Urinary bladder (tissue), 2 donors: ENCODE data around the gene PKP3. TPM values are rescaled to one million over a fixed set of nuclear protein-coding genes. Genes with fewer than 3 reads are reported as not detected.

Source experiments
- polyA plus RNA-seq: library from polyadenylated mRNA; stranded (reverse); fragments of 200-250 nt; gene quantifications from one replicate; pipeline ENCODE4 v1.2.3, GENCODE V29; 2013
- small RNA-seq: library from RNA; depleted of rRNA; stranded (forward); fragments of <200 nt; gene quantifications from one replicate; pipeline ENCODE3, GENCODE V24; 2014
- total RNA-seq: library from RNA; depleted of rRNA; stranded (reverse); fragments of >200 nt; gene quantifications from one replicate; pipeline ENCODE4 v1.2.3, GENCODE V29; 2014
- donor health status: healthy.

Gene PKP3
- total and polyA plus RNA-seq, 2 donors, result 5.2 to 8.4 TPM

Small RNA genes lying within 50 kb of the gene (small RNA-seq; reads per million reads assigned to genes)
- not detected for gene RN7SL838P

Other genes with a start within 250 kb of the PKP3 start
- not detected for gene SCGB1C1, start 201.1 kb upstream of the PKP3 start, total RNA-seq
- gene SCGB1C1, start 201.1 kb upstream of the PKP3 start, polyA plus RNA-seq, result not detected
- gene BET1L, start 186.8 kb upstream of the PKP3 start, total RNA-seq, result 17.7 TPM
- 49.8 TPM for gene BET1L, start 186.8 kb upstream of the PKP3 start, polyA plus RNA-seq
- gene RIC8A, start 186.5 kb upstream of the PKP3 start, total RNA-seq, result 60.2 TPM
- gene RIC8A, start 186.5 kb upstream of the PKP3 start, polyA plus RNA-seq, result 90.8 TPM
- gene SIRT3, start 157.9 kb upstream of the PKP3 start, total RNA-seq, result 7.3 TPM
- 21.7 TPM for gene SIRT3, start 157.9 kb upstream of the PKP3 start, polyA plus RNA-seq
- gene PSMD13, start 157.2 kb upstream of the PKP3 start, total RNA-seq, result 58.5 TPM
- 102 TPM for gene PSMD13, start 157.2 kb upstream of the PKP3 start, polyA plus RNA-seq
- gene NLRP6, start 115.8 kb upstream of the PKP3 start, total RNA-seq, result not detected
- 0.67 TPM for gene NLRP6, start 115.8 kb upstream of the PKP3 start, polyA plus RNA-seq
- gene PGGHG, start 105.1 kb upstream of the PKP3 start, total RNA-seq, result 9.5 TPM
- gene PGGHG, start 105.1 kb upstream of the PKP3 start, polyA plus RNA-seq, result 36.3 TPM
- not detected for gene IFITM5, start 94.7 kb upstream of the PKP3 start, total RNA-seq
- gene IFITM5, start 94.7 kb upstream of the PKP3 start, polyA plus RNA-seq, result not detected
- gene IFITM2, start 86.4 kb upstream of the PKP3 start, total RNA-seq, result 14.8 TPM
- gene IFITM2, start 86.4 kb upstream of the PKP3 start, polyA plus RNA-seq, result 765 TPM
- 20.9 TPM for gene IFITM1, start 80.2 kb upstream of the PKP3 start, total RNA-seq
- 599 TPM for gene IFITM1, start 80.2 kb upstream of the PKP3 start, polyA plus RNA-seq
- gene IFITM3, start 73.3 kb upstream of the PKP3 start, total RNA-seq, result 43.2 TPM
- gene IFITM3, start 73.3 kb upstream of the PKP3 start, polyA plus RNA-seq, result 2,675 TPM
- 13.4 TPM for gene B4GALNT4, start 24.7 kb upstream of the PKP3 start, total RNA-seq
- 5.1 TPM for gene B4GALNT4, start 24.7 kb upstream of the PKP3 start, polyA plus RNA-seq
- 11.8 TPM for gene SIGIRR, start 20.8 kb downstream of the PKP3 start, total RNA-seq
- gene SIGIRR, start 20.8 kb downstream of the PKP3 start, polyA plus RNA-seq, result 61.2 TPM
- 1.3 TPM for gene ANO9, start 47.8 kb downstream of the PKP3 start, total RNA-seq
- 5.1 TPM for gene ANO9, start 47.8 kb downstream of the PKP3 start, polyA plus RNA-seq
- gene PTDSS2, start 56.1 kb downstream of the PKP3 start, total RNA-seq, result 13.5 TPM
- gene PTDSS2, start 56.1 kb downstream of the PKP3 start, polyA plus RNA-seq, result 27.0 TPM
- 71.5 TPM for gene RNH1, start 113.0 kb downstream of the PKP3 start, total RNA-seq
- gene RNH1, start 113.0 kb downstream of the PKP3 start, polyA plus RNA-seq, result 271 TPM
- 8.7 TPM for gene HRAS, start 141.4 kb downstream of the PKP3 start, total RNA-seq
- 79.0 TPM for gene HRAS, start 141.4 kb downstream of the PKP3 start, polyA plus RNA-seq
- gene LRRC56, start 143.3 kb downstream of the PKP3 start, total RNA-seq, result 0.90 TPM
- gene LRRC56, start 143.3 kb downstream of the PKP3 start, polyA plus RNA-seq, result 0.96 TPM
- 0.37 TPM for gene LMNTD2, start 166.5 kb downstream of the PKP3 start, total RNA-seq
- gene LMNTD2, start 166.5 kb downstream of the PKP3 start, polyA plus RNA-seq, result 1.2 TPM
- 3.3 TPM for gene RASSF7, start 166.8 kb downstream of the PKP3 start, total RNA-seq
- gene RASSF7, start 166.8 kb downstream of the PKP3 start, polyA plus RNA-seq, result 13.8 TPM
- gene PHRF1, start 182.3 kb downstream of the PKP3 start, total RNA-seq, result 16.5 TPM
- gene PHRF1, start 182.3 kb downstream of the PKP3 start, polyA plus RNA-seq, result 21.1 TPM
- 9.8 TPM for gene IRF7, start 221.7 kb downstream of the PKP3 start, total RNA-seq
- gene IRF7, start 221.7 kb downstream of the PKP3 start, polyA plus RNA-seq, result 23.2 TPM
- gene CDHR5, start 230.7 kb downstream of the PKP3 start, total RNA-seq, result not detected
- gene CDHR5, start 230.7 kb downstream of the PKP3 start, polyA plus RNA-seq, result 0.05 TPM
- gene SCT, start 233.0 kb downstream of the PKP3 start, total RNA-seq, result not detected
- not detected for gene SCT, start 233.0 kb downstream of the PKP3 start, polyA plus RNA-seq
- not detected for gene DRD4, start 243.1 kb downstream of the PKP3 start, total RNA-seq
- gene DRD4, start 243.1 kb downstream of the PKP3 start, polyA plus RNA-seq, result 0.39 TPM